HG03457 (cell line): ENCODE measurements around the gene SWAP70.
A peak's percentile ranks its signal among the peaks of the same experiment; 100 is the strongest.
"Not testable (repeated sequence)": the region's sequence is repeated elsewhere in the genome, so short reads cannot be mapped to it uniquely, and the experiment has no call there.

ENCODE experiments used
- ATAC-seq: cut with Tn5 transposase; IDR thresholded peaks from one replicate; pipeline ENCODE4 v1.9.1; 2021; ENCODE audit warnings: moderate number of reproducible peaks; ENCODE audit not compliant: unreplicated experiment

The SWAP70 gene

GRCh38 chr11:9663699-9664275 is at the start of gene SWAP70:
Gene SWAP70, plus strand, starts transcription at chr11:9664077. Its CDS starts 103 bp downstream, at chr11:9664180.
- ATAC-seq, result peak; percentile 79

DNA sequence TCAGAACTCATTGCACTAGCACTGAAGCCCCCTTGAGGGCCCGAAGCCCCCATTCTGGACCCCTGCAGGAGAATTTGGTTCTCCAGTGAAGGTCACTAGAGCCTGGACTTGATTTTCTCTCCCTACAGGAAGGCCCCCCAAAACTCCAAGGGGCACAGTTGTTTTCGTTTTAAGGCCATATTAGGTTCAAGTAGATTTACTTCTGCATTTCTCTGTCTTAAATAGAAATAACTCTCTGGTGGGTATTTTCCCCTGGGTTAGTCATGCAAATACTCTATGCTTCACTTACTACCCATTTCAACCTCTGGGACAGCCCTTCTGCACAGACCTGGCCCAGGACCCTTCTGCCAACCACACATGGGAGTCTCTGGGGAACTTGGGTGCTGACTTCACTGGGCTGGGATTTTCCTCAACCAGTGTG is 48.8 kb upstream of the SWAP70 start:
- ATAC-seq, result peak; percentile 39

- no peak for ATAC-seq
These were observed 47.7 kb upstream of the SWAP70 start for GRCh38 chr11:9616042-9616675.

DNA sequence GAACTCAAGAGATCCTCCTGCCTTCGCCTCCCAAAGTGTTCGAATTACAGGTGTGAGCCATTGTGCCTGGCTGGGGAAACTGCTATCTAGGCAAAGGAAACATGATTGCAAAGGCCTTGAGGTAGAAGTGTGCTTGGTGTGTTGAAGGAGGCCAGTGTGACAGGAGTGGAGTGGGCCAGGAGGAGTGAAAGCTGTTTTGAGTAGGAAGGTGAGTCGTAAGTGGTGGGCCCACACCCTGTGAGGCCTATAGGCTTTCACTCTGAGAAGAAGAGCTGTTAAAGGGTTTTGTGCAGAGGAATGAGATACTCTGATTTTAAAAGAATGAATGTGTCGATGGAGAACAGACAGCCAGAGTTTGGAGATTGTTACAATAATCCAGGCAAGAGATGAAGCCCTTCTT is 47.0 kb upstream of the SWAP70 start:
- no peak for ATAC-seq

GRCh38 chr11:9617940-9618339 is 45.9 kb upstream of the SWAP70 start:
- no peak for ATAC-seq

DNA sequence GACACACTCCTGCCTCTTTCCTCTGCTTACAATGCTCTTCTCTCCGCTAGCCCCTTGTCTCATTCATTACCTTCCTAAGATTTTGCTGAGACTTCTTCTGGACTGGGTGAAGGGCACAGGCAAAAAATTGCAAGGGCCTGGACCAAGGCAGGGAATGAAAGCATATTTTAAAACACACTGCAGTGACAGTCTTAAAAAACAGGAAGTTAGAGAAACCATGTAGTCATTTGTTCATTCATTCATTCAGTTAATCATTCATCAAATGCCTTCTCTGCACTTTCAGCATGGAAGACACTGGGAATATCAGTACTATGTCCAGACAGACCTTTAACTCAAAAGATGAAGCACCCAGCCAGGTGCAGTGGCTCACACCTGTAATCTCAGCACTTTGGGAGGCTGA is 44.9 kb upstream of the SWAP70 start:
- no peak for ATAC-seq

- no peak for ATAC-seq
These were observed 43.9 kb upstream of the SWAP70 start for GRCh38 chr11:9619971-9620370.

DNA sequence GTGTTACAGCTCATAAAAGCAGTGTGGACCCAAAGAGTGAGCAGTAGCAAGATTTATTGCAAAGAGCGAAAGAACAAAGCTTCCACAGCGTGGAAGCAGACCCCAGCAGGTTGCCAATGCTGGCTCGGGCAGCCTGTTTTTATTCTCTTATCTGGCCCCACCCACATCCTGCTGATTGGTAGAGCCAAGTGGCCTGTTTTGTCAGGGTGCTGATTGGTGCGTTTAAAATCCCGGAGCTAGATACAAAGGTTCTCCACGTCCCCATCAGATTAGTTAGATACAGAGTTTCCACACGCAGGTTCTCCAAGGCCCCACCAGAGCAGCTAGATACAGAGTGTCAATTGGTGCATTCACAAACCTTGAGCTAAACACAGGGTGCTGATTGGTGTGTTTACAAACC is 41.5 kb upstream of the SWAP70 start:
- ATAC-seq, result not testable (repeated sequence)

DNA sequence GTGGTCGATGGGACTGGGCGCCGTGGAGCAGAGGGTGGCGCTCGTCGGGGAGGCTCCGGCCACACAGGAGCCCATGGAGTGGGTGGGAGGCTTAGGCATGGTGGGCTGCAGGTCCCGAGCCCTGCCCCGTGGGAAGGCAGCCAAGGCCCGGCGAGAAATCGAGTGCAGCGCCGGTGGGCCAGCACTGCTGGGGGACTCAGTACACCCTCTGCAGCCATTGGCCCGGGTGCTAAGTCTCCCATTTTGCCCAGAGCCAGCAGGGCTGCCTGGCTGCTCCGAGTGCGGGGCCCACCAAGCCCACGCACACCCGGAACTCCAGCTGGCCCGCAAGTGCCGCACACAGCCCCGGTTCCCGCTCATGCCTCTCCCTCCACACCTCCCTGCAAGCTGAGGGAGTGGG is 40.8 kb upstream of the SWAP70 start:
- not testable (repeated sequence) for ATAC-seq

- no peak for ATAC-seq
These were observed 39.4 kb upstream of the SWAP70 start for GRCh38 chr11:9624448-9624847.

DNA sequence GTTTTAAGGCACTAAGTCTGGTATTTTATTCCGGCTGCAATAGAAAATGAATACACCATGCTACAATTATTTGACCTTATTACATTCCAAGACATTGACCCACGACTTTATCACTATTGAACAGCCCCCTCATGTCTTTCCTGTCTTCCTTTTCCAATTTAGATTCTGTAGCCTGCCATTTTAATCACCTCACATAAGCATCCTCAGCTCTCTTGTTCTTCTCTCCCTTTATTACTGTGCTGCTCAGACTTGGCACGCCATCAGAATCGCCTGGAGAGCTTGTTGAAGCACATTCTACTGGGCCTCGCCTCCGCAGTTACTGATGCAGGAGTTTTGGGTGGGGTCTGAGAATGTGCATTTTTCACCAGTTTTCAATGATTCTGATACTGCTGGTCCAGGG is 38.7 kb upstream of the SWAP70 start:
- ATAC-seq, result no peak

DNA sequence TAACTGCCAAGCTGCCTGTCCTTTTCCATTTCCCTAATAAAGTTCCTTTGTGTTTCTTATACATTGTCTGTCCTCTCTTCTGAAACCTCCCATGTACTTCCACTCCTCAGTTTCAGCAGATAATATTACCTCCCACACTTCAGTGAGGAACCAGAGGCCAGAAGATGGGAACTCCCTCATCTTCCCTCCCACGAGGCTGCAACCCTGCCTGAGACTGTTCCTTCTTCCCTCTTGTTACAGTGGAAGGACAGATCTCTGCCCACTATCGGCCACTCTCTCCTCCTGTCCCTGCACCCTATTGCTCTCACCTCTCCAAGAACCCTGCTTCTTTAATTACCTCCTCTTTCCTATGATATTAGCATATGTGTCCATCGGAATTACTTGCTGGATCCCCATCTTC is 38.1 kb upstream of the SWAP70 start:
- ATAC-seq, result no peak

DNA sequence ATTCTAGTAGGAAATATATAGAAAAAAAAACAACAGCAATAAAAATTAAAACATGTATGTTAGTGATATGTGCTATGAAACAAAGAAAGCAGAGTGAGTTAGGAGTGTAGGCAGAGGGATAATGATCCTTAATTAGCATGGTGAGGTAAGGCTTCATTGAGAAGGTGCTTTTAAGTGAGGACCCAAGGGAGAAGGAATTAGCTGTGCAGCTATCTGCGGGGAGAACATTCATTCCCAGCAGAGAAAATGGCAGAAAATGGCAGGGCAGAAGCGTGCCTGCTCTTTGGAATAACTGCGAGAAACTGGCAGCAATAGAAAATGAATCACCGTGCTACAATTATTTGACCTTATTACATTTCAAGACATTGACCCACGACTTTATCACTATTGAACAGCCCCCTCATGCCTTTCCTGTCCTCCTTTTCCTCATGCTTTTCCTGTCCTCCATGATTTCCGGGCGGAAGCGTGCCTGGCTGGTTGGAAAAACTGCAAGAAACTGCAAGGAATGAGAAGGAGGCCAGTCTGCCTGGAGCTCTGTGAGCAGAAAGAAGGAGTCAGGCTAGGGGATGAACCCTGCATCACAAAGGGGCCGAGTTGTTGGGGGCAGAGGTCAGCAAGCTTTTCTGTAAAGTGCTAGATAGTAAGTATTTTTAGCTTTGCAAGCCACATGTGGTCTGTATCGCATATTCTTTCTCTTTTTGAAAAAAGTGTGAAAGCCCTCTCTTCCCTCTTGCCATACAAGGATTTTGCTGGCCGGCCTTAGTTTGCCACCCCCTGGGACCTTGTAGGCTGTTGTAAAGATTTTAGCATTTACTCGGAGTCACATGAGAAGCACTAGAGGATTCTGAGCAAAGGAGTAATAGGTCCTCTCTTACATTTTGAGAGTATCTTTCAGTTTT is 37.1 kb upstream of the SWAP70 start:
- ATAC-seq, result no peak

GRCh38 chr11:9629064-9629463 is 34.8 kb upstream of the SWAP70 start:
- no peak for ATAC-seq

DNA sequence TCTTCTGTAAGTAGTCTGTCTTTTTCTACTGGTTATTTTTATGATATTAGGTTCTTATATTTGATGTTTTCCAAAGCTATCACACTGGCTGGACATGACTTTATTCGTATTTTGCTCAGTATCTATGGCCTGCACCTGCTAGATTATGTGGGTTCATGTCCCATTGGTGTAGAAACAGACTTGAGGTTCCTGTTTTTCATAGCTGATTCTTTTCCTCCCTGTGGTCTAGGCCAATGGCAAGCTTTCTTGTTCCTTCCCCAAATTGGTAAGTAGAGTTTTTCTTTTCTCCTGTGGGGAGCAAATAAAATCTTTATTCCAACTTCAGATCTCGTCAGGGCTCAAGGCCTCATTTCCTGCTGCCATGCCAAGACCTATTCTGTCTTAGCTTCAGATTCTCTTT is 30.2 kb upstream of the SWAP70 start:
- ATAC-seq, result no peak

DNA sequence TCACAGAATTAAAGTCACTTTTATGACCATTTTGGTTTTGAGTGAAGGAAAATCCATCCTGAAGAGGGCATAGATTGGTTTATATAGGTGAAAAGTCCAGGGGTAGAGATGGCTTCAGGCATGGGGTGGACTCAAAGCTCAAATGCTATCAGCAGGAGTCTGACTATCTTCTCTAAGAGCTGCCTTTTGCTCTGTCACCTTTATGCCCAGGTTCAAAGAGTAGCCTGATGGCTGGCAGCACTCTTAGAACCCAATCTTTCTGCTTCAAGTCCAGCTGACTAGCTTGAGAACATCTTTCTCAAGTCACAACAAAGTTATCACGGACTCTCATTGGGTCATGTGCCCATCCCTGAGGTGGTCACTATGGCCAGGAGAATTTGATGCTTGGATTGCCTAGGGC is 27.2 kb upstream of the SWAP70 start:
- ATAC-seq, result no peak

GRCh38 chr11:9639099-9639498 is 24.8 kb upstream of the SWAP70 start:
- no peak for ATAC-seq

DNA sequence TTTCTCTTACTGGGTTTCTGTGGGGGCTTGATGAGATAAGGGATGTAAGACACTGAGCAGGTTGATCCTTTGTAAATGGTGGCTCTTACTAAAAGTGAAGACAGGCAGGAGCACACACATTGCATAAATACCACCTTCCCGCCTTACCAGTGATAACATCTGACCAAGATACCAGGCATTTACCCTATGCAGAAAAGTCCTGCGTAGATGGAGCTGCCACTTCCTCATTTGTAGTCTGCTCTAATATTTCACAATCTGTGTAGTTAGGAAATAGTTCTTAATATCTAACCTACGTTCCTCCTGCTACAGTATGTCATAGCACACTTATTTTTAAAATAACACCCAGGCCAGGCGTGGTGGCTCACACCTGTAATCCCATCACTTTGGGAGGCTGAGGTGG is 23.9 kb upstream of the SWAP70 start:
- ATAC-seq, result no peak

- ATAC-seq, result no peak
These were observed 21.0 kb upstream of the SWAP70 start for GRCh38 chr11:9642894-9643293.

DNA sequence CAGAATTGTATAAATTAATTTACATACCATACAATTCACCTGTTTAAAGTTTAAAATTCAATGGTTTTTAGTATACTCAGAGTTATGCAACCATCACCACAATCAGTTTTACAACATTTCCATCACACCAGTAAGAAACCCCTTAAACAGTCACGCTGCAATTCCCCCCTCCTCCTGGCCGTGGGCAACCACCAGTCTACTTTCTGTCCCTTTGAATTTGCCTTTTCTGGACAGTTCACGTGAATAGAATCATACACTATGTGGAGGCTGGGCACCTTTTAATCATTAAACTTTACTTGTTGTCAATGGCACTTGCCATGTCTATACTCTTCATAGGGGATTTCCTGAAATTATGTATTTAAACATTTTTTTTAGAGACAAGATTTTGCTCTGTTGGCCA is 20.1 kb upstream of the SWAP70 start:
- peak; percentile 82 for ATAC-seq

GRCh38 chr11:9645881-9646280 is 18.0 kb upstream of the SWAP70 start:
- ATAC-seq, result no peak

DNA sequence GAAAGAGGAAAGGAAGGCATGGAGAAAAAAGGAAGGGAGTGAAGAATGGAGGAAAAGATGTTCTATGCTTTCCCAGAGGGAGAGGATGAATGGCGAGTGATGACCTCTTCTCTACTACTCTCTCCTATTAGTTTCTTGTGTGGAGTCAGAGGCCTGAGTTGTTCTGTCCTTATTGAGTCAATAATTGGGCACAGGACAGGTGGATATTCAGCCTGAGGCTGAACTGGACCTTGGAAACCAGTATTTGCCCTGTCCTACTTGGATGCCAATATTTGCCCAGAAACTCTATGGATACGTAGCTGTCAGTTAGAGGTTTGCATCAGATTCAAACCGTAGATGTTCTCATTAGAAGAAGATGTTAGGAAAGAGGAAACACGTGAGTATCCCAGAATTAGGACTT is 17.6 kb upstream of the SWAP70 start:
- no peak for ATAC-seq
